Transverse colon (tissue), 4 donors: ENCODE measurements around the gene GRM3. TPM values are rescaled to one million over a fixed set of nuclear protein-coding genes. Genes with fewer than 3 reads are reported as not detected.

Experiments
- DNase-seq: peaks from one replicate; pipeline ENCODE4 v3.0.0-alpha.2; 2019
- H3K27ac ChIP-seq, 4 donors: fragments of 200-600 bp; sonication (generic); 2 replicates each; pipeline ENCODE4 v1.5.1; 2016 to 2018; ENCODE audit warnings: inconsistent platforms in 4 of 4
- H3K27me3 ChIP-seq: fragments of 200-600 bp; sonication (generic); 2 replicates; pipeline ENCODE4 v1.5.1; 2017; ENCODE audit warnings: inconsistent platforms
- H3K36me3 ChIP-seq, 4 donors: fragments of 200-600 bp; sonication (generic); 2 replicates each; pipeline ENCODE4 v1.5.1; 2017 to 2019; ENCODE audit warnings: inconsistent platforms in 4 of 4
- H3K4me1 ChIP-seq, 4 donors: fragments of 200-600 bp; sonication (generic); 2 replicates each; pipeline ENCODE4 v1.5.1; 2017 to 2020; ENCODE audit warnings: inconsistent platforms in 4 of 4
- H3K4me3 ChIP-seq, 4 donors: fragments of 200-600 bp; sonication (generic); 1 replicate in 1 of 4; 2 replicates in 3 of 4; pipeline versions ENCODE4 v1.5.1 to v1.6.1; 2017 to 2019; ENCODE audit warnings: inconsistent platforms in 4 of 4
- H3K9me3 ChIP-seq, 2 donors: fragments of 200-600 bp; sonication (generic); 2 replicates each; pipeline ENCODE4 v1.5.1; 2017 to 2019; ENCODE audit warnings: inconsistent platforms in 2 of 2
- CTCF ChIP-seq, 5 experiments: fragments of 200-600 bp in 3 of 5; fragments of 450-650 bp in 2 of 5; sonication (generic) in 3 of 5; IDR thresholded peaks; 1 replicate in 2 of 5; 2 replicates in 3 of 5; pipeline ENCODE4 v1.5.1; 2016 to 2017; ENCODE audit warnings: antibody characterized with exemption in 5 of 5, inconsistent platforms in 3 of 5, mild to moderate bottlenecking in 2 of 5, moderate library complexity in 1 of 5
- EP300 ChIP-seq: sonication (generic); formaldehyde crosslinking; IDR thresholded peaks from one replicate; pipeline ENCODE4 v1.6.1; 2017; ENCODE audit warnings: antibody characterized with exemption, low read depth
- POLR2A ChIP-seq: fragments of 450-650 bp; IDR thresholded peaks from one replicate; pipeline ENCODE4 v1.6.1; 2016; ENCODE audit warnings: antibody characterized with exemption, mild to moderate bottlenecking, moderate library complexity
- POLR2AphosphoS5 ChIP-seq, 3 donors: sonication (generic); formaldehyde crosslinking; IDR thresholded peaks; one replicate each; pipeline ENCODE4 v1.6.1; 2016; ENCODE audit warnings: antibody characterized with exemption in 3 of 3
- WGBS, 2 donors: methylation state at CpG; one replicate each; pipeline ENCODE4 v1.1.5; 2018; ENCODE audit warnings: low coverage in 1 of 2; 5-methylcytosine and 5-hydroxymethylcytosine counted together
- in situ Hi-C, 4 donors: fragments of 200-750 bp; cut with MboI; loops; one replicate each; pipeline versions ENCODE4 v1.15.0 to v1.15.1; 2017; ENCODE audit warnings: low sequenced_read_pairs in 3 of 4, low pct_ligation_motif_present in 1 of 4, low pct_unique_long_range_greater_than_20kb in 1 of 4
- intact Hi-C: fragments of 100-400 bp; cut with DNase I; formaldehyde crosslinking; loops from one replicate; pipeline ENCODE4 v1.15.1; 2023; ENCODE audit warnings: low total_unique reads
- total RNA-seq, 4 donors: library from RNA; depleted of rRNA; stranded (reverse); fragments of >200 nt; gene quantifications; one replicate each; pipeline ENCODE4 v1.1.0, GENCODE V29; 2016

GRM3 gene
- total RNA-seq, 4 donors from 2014 or later, result not detected

DNA sequence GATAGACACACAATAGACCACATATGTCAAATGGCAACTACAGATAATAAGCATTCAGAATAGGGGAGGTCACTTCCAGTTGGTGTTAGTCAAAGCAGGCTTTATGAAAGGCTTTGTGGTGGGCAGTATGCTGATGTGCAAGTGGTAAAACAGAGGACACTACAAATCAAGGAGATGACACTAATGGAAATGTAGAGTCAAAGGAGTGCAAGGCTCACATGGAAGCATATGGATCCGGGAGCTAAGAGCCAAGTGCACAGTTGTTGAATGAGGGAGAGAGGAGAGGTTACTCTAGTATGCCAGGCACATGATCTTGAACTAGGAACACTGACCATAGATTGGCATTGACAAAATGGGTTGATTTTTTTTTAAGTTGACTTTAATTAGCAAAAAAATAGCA is 62.7 kb downstream of the GRM3 start:
- 50 to 78% methylated on average over 1 of the region's 1 CpG for whole genome bisulfite sequencing, 2 donors
- in situ Hi-C loops (no loop called here), intact Hi-C loops (no loop called here)
- Histone ChIP-seq H3K36me3 (no peaks in the 10 kb centered on the region), H3K27me3 (no peaks in the 10 kb centered on the region), H3K4me1 (no peaks in the 10 kb centered on the region), H3K4me3 (no peak overlapping the region), H3K27ac (no peak overlapping the region), H3K9me3 (no peaks in the 10 kb centered on the region)
- TF ChIP-seq EP300, result no peak
- TF ChIP-seq CTCF (IDR thresholded peaks at IDR 0.05), result no peak
- TF ChIP-seq POLR2AphosphoS5 (IDR thresholded peaks at IDR 0.05), result no peak
- no peak for TF ChIP-seq POLR2A
- no peak for DNase-seq

- no peak overlapping the region for H3K4me3 ChIP-seq
- H3K27ac ChIP-seq, result no peak overlapping the region
- intact Hi-C loops, result no loop called here
- no peaks in the 10 kb centered on the region for H3K4me1 ChIP-seq
- no peaks in the 10 kb centered on the region for H3K9me3 ChIP-seq
- in situ Hi-C loops, result no loop called here
- H3K27me3 ChIP-seq, result no peaks in the 10 kb centered on the region
- TF ChIP-seq POLR2AphosphoS5 (IDR thresholded peaks at IDR 0.05), result no peak
- TF ChIP-seq CTCF (IDR thresholded peaks at IDR 0.05), result no peak
- TF ChIP-seq EP300, result no peak
- TF ChIP-seq POLR2A, result no peak
- DNase-seq, result no peak
- no peaks in the 10 kb centered on the region for H3K36me3 ChIP-seq
- 66 to 72% methylated on average over 5 to 6 of the region's 6 CpGs for WGBS, 2 donors
Measured at GRCh38 chr7:86708031-86708680, 64.4 kb downstream of the GRM3 start.

- Histone ChIP-seq H3K27ac (no peak overlapping the region), H3K36me3 (no peaks in the 10 kb centered on the region), H3K9me3 (no peaks in the 10 kb centered on the region), H3K4me3 (no peak overlapping the region), H3K4me1 (no peaks in the 10 kb centered on the region), H3K27me3 (no peaks in the 10 kb centered on the region)
- no peak for DNase-seq
- TF ChIP-seq CTCF (IDR thresholded peaks at IDR 0.05) (no peak), POLR2A (no peak), EP300 (no peak), POLR2AphosphoS5 (IDR thresholded peaks at IDR 0.05) (no peak)
- WGBS, 2 donors, result 48% methylated on average over 1 of the region's 1 CpG; no CpG with 5 or more reads in 1 of the 2 donors
- intact Hi-C loops (no loop called here), in situ Hi-C loops (no loop called here)
Measured at GRCh38 chr7:86720306-86720705, 76.6 kb downstream of the GRM3 start.

GRCh38 chr7:86733783-86734182 is 90.1 kb downstream of the GRM3 start:
- in situ Hi-C loops, result no loop called here
- no peak overlapping the region for H3K4me3 ChIP-seq
- intact Hi-C loops, result no loop called here
- H3K36me3 ChIP-seq, result no peaks in the 10 kb centered on the region
- H3K27ac ChIP-seq, result no peak overlapping the region
- no peaks in the 10 kb centered on the region for H3K9me3 ChIP-seq
- no peak for DNase-seq
- WGBS, 2 donors, result 79% methylated on average over 4 of the region's 4 CpGs; no CpG with 5 or more reads in 1 of the 2 donors
- no peaks in the 10 kb centered on the region for H3K27me3 ChIP-seq
- TF ChIP-seq POLR2AphosphoS5 (IDR thresholded peaks at IDR 0.05), result no peak
- TF ChIP-seq CTCF (IDR thresholded peaks at IDR 0.05), result no peak
- TF ChIP-seq EP300, result no peak
- TF ChIP-seq POLR2A, result no peak
- H3K4me1 ChIP-seq, result no peaks in the 10 kb centered on the region
